Ishikawa (cell line): ENCODE results near the gene SRP9.

Experiments used
- CEBPB ChIP-seq: IDR thresholded peaks from 2 replicates; pipeline ENCODE4 v1.6.1; 2012
- CREB1 ChIP-seq: IDR thresholded peaks from 2 replicates; pipeline ENCODE4 v1.6.1; 2012; ENCODE audit warnings: low read depth
- EGR1 ChIP-seq: IDR thresholded peaks from 2 replicates; pipeline ENCODE4 v1.6.1; 2012
- EP300 ChIP-seq: IDR thresholded peaks from 2 replicates; pipeline ENCODE4 v1.6.1; 2012; ENCODE audit warnings: borderline replicate concordance
- FOXM1 ChIP-seq: IDR thresholded peaks from 2 replicates; pipeline ENCODE4 v1.6.1; 2012; ENCODE audit warnings: low read depth, borderline replicate concordance
- MAX ChIP-seq: IDR thresholded peaks from 2 replicates; pipeline ENCODE4 v1.6.1; 2012
- NFIC ChIP-seq: IDR thresholded peaks from 2 replicates; pipeline ENCODE4 v1.6.1; 2012
- RAD21 ChIP-seq: IDR thresholded peaks from 2 replicates; pipeline ENCODE4 v1.6.1; 2012; ENCODE audit warnings: low read depth
- REST ChIP-seq: IDR thresholded peaks from 2 replicates; pipeline ENCODE4 v1.6.1; 2012; ENCODE audit warnings: low read depth, mild to moderate bottlenecking
- TAF1 ChIP-seq: IDR thresholded peaks from 2 replicates; pipeline ENCODE4 v1.6.1; 2012; ENCODE audit warnings: low read depth, mild to moderate bottlenecking
- TCF12 ChIP-seq: IDR thresholded peaks from 2 replicates; pipeline ENCODE4 v1.6.1; 2012; ENCODE audit warnings: low read depth
- TEAD4 ChIP-seq: IDR thresholded peaks from 2 replicates; pipeline ENCODE4 v1.6.1; 2012
- YY1 ChIP-seq: IDR thresholded peaks from 2 replicates; pipeline ENCODE4 v1.6.1; 2012; ENCODE audit warnings: low read depth
- ZBTB7A ChIP-seq: IDR thresholded peaks from 2 replicates; pipeline ENCODE4 v1.6.1; 2012; ENCODE audit warnings: low read depth
- TF ChIP-seq, protein P1 (sequence below): IDR thresholded peaks from 2 replicates; pipeline ENCODE4 v1.6.1; 2012

SRP9 gene

GRCh38 chr1:225819346-225820192 lies 41.9 kb downstream of the SRP9 start:
- TF ChIP-seq EGR1 (no peak), CEBPB (no peak), TCF12 (no peak), CREB1 (no peak), ZBTB7A (no peak), REST (no peak)

DNA sequence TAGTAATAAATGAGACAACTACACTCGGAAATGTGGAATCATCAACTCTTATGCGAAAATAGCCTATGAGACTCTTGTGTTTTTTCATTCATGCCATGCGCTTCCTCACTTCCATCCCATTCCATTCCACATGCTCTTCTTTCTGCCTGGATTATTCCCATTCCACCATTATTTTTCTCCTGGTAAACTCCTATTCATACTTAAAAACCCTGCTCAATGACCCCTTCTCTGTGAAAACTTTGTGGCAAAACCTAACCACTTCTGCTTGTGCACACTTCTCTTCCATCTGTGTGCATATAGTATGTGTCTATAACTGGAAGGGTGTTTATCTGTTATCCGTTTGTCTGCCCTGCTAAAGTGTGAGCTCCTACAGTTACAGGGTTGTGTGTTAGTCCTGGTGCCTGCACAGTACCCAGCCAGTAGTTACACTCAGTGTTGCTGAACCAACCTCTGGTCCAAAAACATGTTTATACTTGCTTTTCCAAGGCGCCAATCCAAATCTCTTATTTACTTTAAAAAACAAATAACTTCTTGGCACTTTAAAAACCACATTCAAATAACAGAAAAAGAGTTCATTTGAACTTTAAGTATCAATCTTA lies 43.0 kb downstream of the SRP9 start:
- TF ChIP-seq TEAD4 = no peak

- TF ChIP-seq CEBPB (no peak), TEAD4 (no peak), FOXM1 (no peak), EP300 (no peak), REST (no peak), EGR1 (no peak), NFIC (no peak), TCF12 (no peak), MAX (no peak), ZBTB7A (no peak), YY1 (no peak), RAD21 (no peak), TAF1 (no peak), CREB1 (no peak)
- TF ChIP-seq, protein P1, sequence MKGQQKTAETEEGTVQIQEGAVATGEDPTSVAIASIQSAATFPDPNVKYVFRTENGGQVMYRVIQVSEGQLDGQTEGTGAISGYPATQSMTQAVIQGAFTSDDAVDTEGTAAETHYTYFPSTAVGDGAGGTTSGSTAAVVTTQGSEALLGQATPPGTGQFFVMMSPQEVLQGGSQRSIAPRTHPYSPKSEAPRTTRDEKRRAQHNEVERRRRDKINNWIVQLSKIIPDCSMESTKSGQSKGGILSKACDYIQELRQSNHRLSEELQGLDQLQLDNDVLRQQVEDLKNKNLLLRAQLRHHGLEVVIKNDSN = no peak
These were observed 45.2 kb downstream of the SRP9 start for GRCh38 chr1:225822655-225823403.

DNA sequence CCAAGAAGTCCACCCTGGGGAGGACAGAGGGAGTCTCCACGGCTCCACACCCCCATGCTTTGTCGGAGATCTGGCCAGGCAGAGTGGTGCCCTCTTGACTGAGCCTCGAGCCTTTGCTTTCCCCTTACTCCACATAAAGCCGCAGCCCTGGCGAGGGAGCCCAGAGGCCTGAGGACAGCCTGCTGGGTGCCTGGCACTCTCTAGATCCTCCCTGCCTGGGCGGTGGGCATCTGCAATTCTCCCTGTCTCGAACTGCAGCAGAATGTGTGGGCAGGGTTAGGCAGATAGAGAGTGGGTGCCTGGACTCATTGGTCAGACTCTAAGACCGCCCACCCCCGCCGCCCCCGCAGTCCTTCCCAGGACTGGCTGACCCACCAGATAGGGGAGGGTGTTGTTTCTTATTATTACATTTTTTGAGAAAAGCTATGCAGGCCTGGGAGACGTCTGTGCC lies 46.2 kb downstream of the SRP9 start:
- TF ChIP-seq ZBTB7A = no peak
- no peak for TF ChIP-seq YY1
- TF ChIP-seq MAX = no peak
- TF ChIP-seq EGR1 = no peak
- TF ChIP-seq CREB1 = no peak
- TF ChIP-seq TAF1 = no peak
- no peak for TF ChIP-seq REST
- no peak for TF ChIP-seq EP300
- TF ChIP-seq RAD21 = no peak

DNA sequence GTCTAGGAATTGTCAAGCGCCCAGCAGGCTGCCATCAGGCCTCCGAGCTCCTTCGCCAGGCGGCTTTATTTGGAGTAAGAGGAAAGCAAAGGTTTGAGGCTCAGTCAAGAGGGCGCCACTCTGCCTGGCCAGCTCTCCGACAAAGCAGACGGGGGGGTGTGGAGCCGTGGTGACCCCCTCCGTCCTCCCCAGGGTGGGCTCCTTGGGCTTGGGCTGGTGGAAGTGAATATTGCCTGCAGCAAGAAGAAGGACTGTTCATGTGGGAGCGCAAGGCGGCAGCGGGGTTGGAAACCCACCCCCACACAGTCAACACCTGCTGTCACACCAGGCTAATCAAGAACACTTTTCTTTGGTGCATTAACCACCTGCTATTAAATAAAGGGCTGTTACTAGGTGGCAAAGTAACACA lies 46.9 kb downstream of the SRP9 start:
- TF ChIP-seq RAD21 (no peak), TAF1 (no peak), EGR1 (no peak), ZBTB7A (no peak), FOXM1 (no peak), TEAD4 (no peak), TCF12 (no peak), REST (no peak), MAX (no peak), CREB1 (no peak), NFIC (no peak), YY1 (no peak), CEBPB (no peak)
- TF ChIP-seq, protein P1 = no peak
